Neural progenitor cell (in vitro differentiated cells): ENCODE results near the gene UGT1A4. TPM values are rescaled to one million over a fixed set of nuclear protein-coding genes. Genes with fewer than 3 reads are reported as not detected.
"Not testable (repeated sequence)": the region's sequence is repeated elsewhere in the genome, so short reads cannot be mapped to it uniquely, and the experiment has no call there.

Source experiments
- DNase-seq: peaks from one replicate; pipeline ENCODE4 v3.0.0-alpha.2; 2016; ENCODE audit warnings: low spot score
- H2AFZ ChIP-seq: fragments of 200-600 bp; sonication (generic); replicated peaks from 2 replicates; pipeline ENCODE4 v1.6.1; 2016; ENCODE audit warnings: antibody characterized with exemption
- H3F3A ChIP-seq: fragments of 200-600 bp; sonication (generic); 2 replicates; pipeline ENCODE4 v1.6.1; 2016; ENCODE audit warnings: antibody characterized with exemption, low read depth
- H3K27ac ChIP-seq: fragments of 200-600 bp; sonication (generic); 2 replicates; pipeline ENCODE4 v1.5.1; 2016; ENCODE audit warnings: mild to moderate bottlenecking
- H3K27me3 ChIP-seq: fragments of 200-600 bp; sonication (generic); 2 replicates; pipeline ENCODE4 v1.6.1; 2016; ENCODE audit warnings: mild to moderate bottlenecking, moderate library complexity
- H3K36me3 ChIP-seq: fragments of 200-600 bp; sonication (generic); 2 replicates; pipeline ENCODE4 v1.5.1; 2016
- H3K4me1 ChIP-seq: fragments of 200-600 bp; sonication (generic); 2 replicates; pipeline ENCODE4 v1.6.1; 2016; ENCODE audit warnings: mixed run types
- H3K4me2 ChIP-seq: fragments of 200-600 bp; sonication (generic); 2 replicates; pipeline ENCODE4 v1.6.1; 2016
- H3K4me3 ChIP-seq: fragments of 200-600 bp; sonication (generic); 2 replicates; pipeline ENCODE4 v1.5.1; 2016
- H3K79me2 ChIP-seq: fragments of 200-600 bp; sonication (generic); 2 replicates; pipeline ENCODE4 v1.6.1; 2016; ENCODE audit warnings: low read depth
- H3K9ac ChIP-seq: fragments of 200-600 bp; sonication (generic); 2 replicates; pipeline ENCODE4 v1.6.1; 2016
- H3K9me3 ChIP-seq: fragments of 200-600 bp; sonication (generic); 2 replicates; pipeline ENCODE4 v1.5.1; 2016; ENCODE audit warnings: low read depth
- H4K20me1 ChIP-seq: fragments of 200-600 bp; sonication (generic); 2 replicates; pipeline ENCODE4 v1.6.1; 2016; ENCODE audit warnings: low read depth
- H3K27ac Mint-ChIP-seq: 3 replicates; pipeline ENCODE4 v1.8.0; 2021; ENCODE audit warnings: mixed read lengths
- H3K27me3 Mint-ChIP-seq: 2 replicates; pipeline ENCODE4 v1.8.0; 2022; ENCODE audit warnings: low read depth, mild to moderate bottlenecking, inconsistent platforms, moderate library complexity, mixed read lengths; ENCODE audit not compliant: insufficient read depth
- H3K36me3 Mint-ChIP-seq: 3 replicates; pipeline ENCODE4 v1.8.0; 2021; ENCODE audit warnings: mixed read lengths
- H3K4me1 Mint-ChIP-seq: 3 replicates; pipeline ENCODE4 v1.8.0; 2021; ENCODE audit warnings: mixed read lengths
- H3K4me3 Mint-ChIP-seq: 3 replicates; pipeline ENCODE4 v1.8.0; 2021; ENCODE audit warnings: mild to moderate bottlenecking, moderate library complexity, mixed read lengths
- H3K9me3 Mint-ChIP-seq: 3 replicates; pipeline ENCODE4 v1.8.0; 2020; ENCODE audit warnings: mixed read lengths
- CTCF ChIP-seq: fragments of 200-600 bp; sonication (generic); IDR thresholded peaks from 2 replicates; pipeline ENCODE4 v1.5.1; 2017; ENCODE audit warnings: antibody characterized with exemption, mild to moderate bottlenecking
- EZH2 ChIP-seq: fragments of 200-600 bp; sonication (generic); IDR thresholded peaks from 2 replicates; pipeline ENCODE4 v1.6.1; 2017; ENCODE audit warnings: antibody characterized with exemption, mild to moderate bottlenecking, moderate library complexity
- EZH2phosphoT487 ChIP-seq: fragments of 200-600 bp; sonication (generic); IDR thresholded peaks from 2 replicates; pipeline ENCODE4 v1.6.1; 2017; ENCODE audit warnings: antibody characterized with exemption
- total RNA-seq: library from RNA; depleted of rRNA; stranded (reverse); fragments of >200 nt; gene quantifications from 2 replicates; pipeline ENCODE4 v1.2.3, GENCODE V29; 2015; ENCODE audit warnings: low replicate concordance

UGT1A4 gene
- total RNA-seq, 1 donor from 2014 or later: not detected

GRCh38 chr2:233699424-233700027 is 19.0 kb upstream of the UGT1A4 start:
- H3K27me3 ChIP-seq: no peaks in the 10 kb centered on the region
- H3K4me3 Mint-ChIP-seq: no peak overlapping the region
- peaks cover 15% of the 10 kb centered on the region for H3F3A ChIP-seq
- H3K4me2 ChIP-seq: peak overlapping the region; percentile 58
- H3K79me2 ChIP-seq: no peaks in the 10 kb centered on the region
- H3K4me1 ChIP-seq: peaks cover 18% of the 10 kb centered on the region
- no peaks in the 10 kb centered on the region for H3K36me3 Mint-ChIP-seq
- peaks cover 17% of the 10 kb centered on the region for H3K4me1 Mint-ChIP-seq
- no peak for TF ChIP-seq CTCF
- no peak for TF ChIP-seq EZH2phosphoT487
- TF ChIP-seq EZH2: no peak
- peaks cover 3% of the 10 kb centered on the region for H3K27me3 Mint-ChIP-seq
- no peak overlapping the region for H3K4me3 ChIP-seq
- H3K27ac ChIP-seq: no peak overlapping the region
- no peak overlapping the region for H2AFZ ChIP-seq
- H3K27ac Mint-ChIP-seq: peak overlapping the region; percentile 24
- no peaks in the 10 kb centered on the region for H3K36me3 ChIP-seq
- no peaks in the 10 kb centered on the region for H4K20me1 ChIP-seq
- no peak for DNase-seq
- peaks cover 8% of the 10 kb centered on the region for H3K9me3 Mint-ChIP-seq
- H3K9ac ChIP-seq: no peak overlapping the region
- no peaks in the 10 kb centered on the region for H3K9me3 ChIP-seq

GRCh38 chr2:233700028-233700635 is 18.4 kb upstream of the UGT1A4 start:
- no peak overlapping the region for H3K9ac ChIP-seq
- H4K20me1 ChIP-seq: no peaks in the 10 kb centered on the region
- no peak overlapping the region for H2AFZ ChIP-seq
- peak overlapping the region; percentile 45 for H3K27ac ChIP-seq
- peaks cover 3% of the 10 kb centered on the region for H3K27me3 Mint-ChIP-seq
- no peak overlapping the region for H3K4me3 ChIP-seq
- H3F3A ChIP-seq: peaks cover 15% of the 10 kb centered on the region
- no peak overlapping the region for H3K4me3 Mint-ChIP-seq
- peak overlapping the region; percentile 24 for H3K27ac Mint-ChIP-seq
- H3K4me1 Mint-ChIP-seq: peaks cover 17% of the 10 kb centered on the region
- no peaks in the 10 kb centered on the region for H3K36me3 Mint-ChIP-seq
- TF ChIP-seq CTCF: no peak
- no peak for TF ChIP-seq EZH2phosphoT487
- TF ChIP-seq EZH2: no peak
- no peaks in the 10 kb centered on the region for H3K27me3 ChIP-seq
- H3K4me1 ChIP-seq: peaks cover 18% of the 10 kb centered on the region
- no peaks in the 10 kb centered on the region for H3K36me3 ChIP-seq
- H3K4me2 ChIP-seq: peak overlapping the region; percentile 58
- H3K9me3 Mint-ChIP-seq: peaks cover 8% of the 10 kb centered on the region
- DNase-seq: peak; percentile 85
- H3K79me2 ChIP-seq: no peaks in the 10 kb centered on the region
- H3K9me3 ChIP-seq: no peaks in the 10 kb centered on the region

- peaks cover 17% of the 10 kb centered on the region for H3K4me1 Mint-ChIP-seq
- H4K20me1 ChIP-seq, H3K36me3 Mint-ChIP-seq, DNase-seq, H3K79me2 ChIP-seq, H3K4me3 ChIP-seq, H3K4me3 Mint-ChIP-seq, H3K4me2 ChIP-seq, H3K27me3 Mint-ChIP-seq, H3K27me3 ChIP-seq, H3K9ac ChIP-seq, H3K27ac Mint-ChIP-seq, H2AFZ ChIP-seq, H3K9me3 Mint-ChIP-seq, H3K36me3 ChIP-seq, H3K9me3 ChIP-seq, H3K27ac ChIP-seq: not testable (repeated sequence)
- Histone ChIP-seq H3F3A (peaks cover 15% of the 10 kb centered on the region), H3K4me1 (peaks cover 18% of the 10 kb centered on the region)
These were observed 17.7 kb upstream of the UGT1A4 start for GRCh38 chr2:233700842-233701241.

GRCh38 chr2:233702238-233702637 is 16.3 kb upstream of the UGT1A4 start:
- H3K9me3 Mint-ChIP-seq: peaks cover 8% of the 10 kb centered on the region
- H3K4me3 ChIP-seq: no peak overlapping the region
- no peaks in the 10 kb centered on the region for H3K36me3 Mint-ChIP-seq
- no peak overlapping the region for H3K9ac ChIP-seq
- H3K36me3 ChIP-seq: no peaks in the 10 kb centered on the region
- no peak overlapping the region for H3K27ac ChIP-seq
- no peaks in the 10 kb centered on the region for H3K79me2 ChIP-seq
- H3K4me2 ChIP-seq: no peak overlapping the region
- no peaks in the 10 kb centered on the region for H3K27me3 ChIP-seq
- H3K9me3 ChIP-seq: no peaks in the 10 kb centered on the region
- H3K4me3 Mint-ChIP-seq: no peak overlapping the region
- H3K27ac Mint-ChIP-seq: no peak overlapping the region
- peaks cover 15% of the 10 kb centered on the region for H3F3A ChIP-seq
- no peak for DNase-seq
- peaks cover 3% of the 10 kb centered on the region for H3K27me3 Mint-ChIP-seq
- H3K4me1 ChIP-seq: peaks cover 18% of the 10 kb centered on the region
- TF ChIP-seq EZH2phosphoT487 (no peak), CTCF (no peak), EZH2 (no peak)
- no peaks in the 10 kb centered on the region for H4K20me1 ChIP-seq
- peaks cover 17% of the 10 kb centered on the region for H3K4me1 Mint-ChIP-seq
- no peak overlapping the region for H2AFZ ChIP-seq
